GM19043 (cell line): Measurements from ENCODE around the gene MCEMP1.

Experiments used
- ATAC-seq: cut with Tn5 transposase; IDR thresholded peaks from one replicate; pipeline ENCODE4 v1.9.1; 2021; ENCODE audit warnings: low read depth; ENCODE audit not compliant: unreplicated experiment

Gene MCEMP1

DNA sequence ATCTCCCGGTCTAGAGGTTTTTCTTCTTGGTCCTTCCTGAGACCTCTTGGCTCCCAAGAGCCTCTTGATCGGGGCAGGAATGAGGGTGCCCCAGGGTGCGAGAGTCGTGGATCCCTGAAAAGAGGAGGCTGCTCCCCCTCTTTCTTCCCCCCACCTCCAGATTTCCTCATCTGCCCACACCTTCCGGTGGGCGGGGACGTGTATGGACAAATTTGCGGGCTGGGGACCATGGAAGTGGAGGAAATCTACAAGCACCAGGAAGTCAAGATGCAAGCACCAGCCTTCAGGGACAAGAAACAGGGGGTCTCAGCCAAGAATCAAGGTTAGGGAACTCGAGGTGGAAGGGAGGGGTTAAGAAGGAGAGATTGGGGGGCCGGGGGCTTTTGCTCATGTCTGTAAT, at the start of gene MCEMP1:
Gene MCEMP1, plus strand, starts transcription at position 237 of the 400 bp plus-strand sequence. Its CDS starts 31 bp downstream, at position 268.
- no peak for ATAC-seq

DNA sequence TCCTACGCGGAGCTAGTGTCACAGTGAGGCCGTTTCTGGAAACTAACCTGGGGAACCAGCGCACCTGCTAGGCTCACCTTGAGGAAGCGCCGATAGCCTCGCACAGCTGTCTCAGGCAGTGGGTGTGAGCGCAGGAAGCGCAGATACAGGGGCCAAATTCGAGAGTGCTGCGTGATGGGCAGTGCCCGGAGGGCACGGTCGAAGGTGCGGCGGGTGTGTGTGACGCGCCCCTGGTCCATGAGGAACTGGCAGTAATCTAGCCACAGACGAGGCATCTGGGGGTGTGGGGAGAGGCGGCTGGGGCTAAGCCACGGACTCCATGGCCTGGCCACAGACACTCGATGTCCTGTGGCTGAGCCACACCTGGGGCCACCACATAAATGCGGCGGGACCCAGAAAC, 49.7 kb upstream of the MCEMP1 start:
- ATAC-seq: no peak

GRCh38 chr19:7628589-7629311, 48.1 kb upstream of the MCEMP1 start:
- no peak for ATAC-seq

GRCh38 chr19:7629347-7630054, 47.4 kb upstream of the MCEMP1 start, which contains the start of the genes PET100 and XAB2:
TSS of gene PET100 (plus strand) at chr19:7629793. CDS start at chr19:7629834, 41 bp downstream.
TSS of gene XAB2 (minus strand) at chr19:7629545. CDS start at chr19:7629527, 18 bp downstream.
- peak; percentile 89 for ATAC-seq

DNA sequence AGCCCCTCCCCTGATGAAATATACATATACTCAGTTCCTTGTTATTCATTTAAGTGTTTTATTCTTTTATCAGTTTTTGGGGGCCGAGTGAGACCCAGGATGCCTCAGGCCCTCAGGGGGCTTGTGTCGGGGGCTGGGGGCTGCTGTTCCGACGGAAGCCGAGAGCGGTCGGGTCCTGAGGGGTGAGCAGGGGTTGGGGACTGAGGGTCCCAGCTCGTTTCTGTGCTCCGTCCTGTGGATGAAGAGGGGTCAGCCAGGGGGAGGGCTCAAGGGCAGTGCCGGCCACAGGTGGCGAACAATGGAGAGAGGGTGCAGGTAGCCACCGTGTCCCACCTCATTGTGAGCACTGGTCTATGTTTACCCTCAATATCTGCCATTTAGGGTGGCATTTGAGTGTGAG, 45.3 kb upstream of the MCEMP1 start:
- ATAC-seq: no peak

GRCh38 chr19:7632340-7633203, 44.3 kb upstream of the MCEMP1 start:
- ATAC-seq: no peak

DNA sequence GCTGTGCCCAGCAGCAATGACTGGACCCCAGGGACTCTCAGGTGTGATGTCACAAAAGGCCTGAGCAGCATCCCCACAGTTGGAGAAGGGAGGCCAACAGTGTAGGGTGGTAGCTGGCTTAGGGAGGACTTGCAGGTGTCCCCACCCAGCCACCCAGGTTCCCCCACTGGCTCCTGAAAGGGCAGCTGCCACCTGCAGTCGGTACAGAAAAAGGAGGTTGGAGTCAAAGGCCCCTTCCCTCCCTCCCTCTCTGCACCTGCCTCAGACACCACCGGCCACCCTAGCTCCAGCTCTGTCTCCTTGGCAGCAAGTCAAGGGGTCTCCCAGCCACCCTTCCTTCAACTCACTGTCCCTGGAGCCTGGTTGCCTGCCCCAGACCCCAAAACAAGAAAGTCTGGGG, 43.2 kb upstream of the MCEMP1 start, which contains the start of gene PCP2:
Gene PCP2, minus strand, starts transcription at position 22 of the 400 bp plus-strand sequence. CDS start 262 bp downstream, outside the sequence.
- no peak for ATAC-seq

- no peak for ATAC-seq
These were observed 41.2 kb upstream of the MCEMP1 start for GRCh38 chr19:7635670-7636069.

DNA sequence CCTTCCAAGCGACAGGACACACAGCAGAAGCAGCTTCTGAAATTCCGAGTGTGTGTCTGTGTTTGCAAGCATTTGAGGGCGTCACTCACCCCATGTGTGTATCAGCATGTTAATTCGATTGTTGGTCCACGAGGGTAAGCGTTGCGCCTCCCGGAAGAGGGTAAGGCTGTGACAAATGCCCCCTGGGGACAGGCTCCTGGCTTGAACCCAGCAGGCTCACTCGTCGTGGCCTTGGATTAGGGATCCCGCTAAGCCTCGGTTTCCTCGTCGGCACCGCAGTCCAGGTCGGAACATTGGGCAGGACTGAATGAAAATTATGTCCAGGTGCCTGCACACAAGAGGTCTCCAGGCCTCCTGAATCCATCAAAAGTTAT, 40.6 kb upstream of the MCEMP1 start:
- no peak for ATAC-seq

DNA sequence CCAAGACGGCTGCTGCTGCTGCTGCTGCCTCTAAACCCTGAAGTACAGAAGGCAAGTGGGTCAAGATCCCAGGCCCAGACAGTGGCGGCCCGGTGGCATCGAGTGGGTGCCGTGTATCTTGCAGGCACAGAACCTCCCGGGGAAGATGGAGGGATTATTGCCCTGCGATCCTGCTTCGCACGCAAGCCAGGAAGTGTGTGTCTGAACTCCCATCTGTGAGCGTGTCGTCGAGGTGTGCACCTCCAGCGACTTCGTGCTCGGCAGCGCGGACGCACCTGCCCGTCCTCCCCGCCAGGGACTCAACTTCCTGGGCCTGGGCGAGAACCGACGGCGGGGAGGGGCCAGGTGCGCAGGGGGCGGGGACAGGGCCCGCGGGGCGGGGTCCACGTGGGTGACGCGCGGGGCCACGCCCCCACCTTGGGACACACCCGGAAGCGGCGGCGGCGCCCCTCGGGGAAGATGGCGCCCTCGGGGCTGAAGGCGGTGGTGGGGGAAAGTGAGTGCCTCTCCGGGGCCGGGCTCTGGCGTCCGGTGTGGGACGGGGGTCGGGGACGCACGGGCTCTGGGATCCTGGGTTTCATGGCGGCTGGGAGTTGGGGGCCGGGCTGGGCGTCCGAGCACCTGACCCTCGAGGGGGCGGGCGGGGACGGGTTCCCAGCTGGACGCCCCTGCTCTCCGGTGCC, 40.1 kb upstream of the MCEMP1 start, which contains the start of gene STXBP2:
Gene STXBP2, plus strand, starts transcription at position 420 of the 683 bp plus-strand sequence. Its CDS starts 40 bp downstream, at position 460.
- peak; percentile 55 for ATAC-seq

DNA sequence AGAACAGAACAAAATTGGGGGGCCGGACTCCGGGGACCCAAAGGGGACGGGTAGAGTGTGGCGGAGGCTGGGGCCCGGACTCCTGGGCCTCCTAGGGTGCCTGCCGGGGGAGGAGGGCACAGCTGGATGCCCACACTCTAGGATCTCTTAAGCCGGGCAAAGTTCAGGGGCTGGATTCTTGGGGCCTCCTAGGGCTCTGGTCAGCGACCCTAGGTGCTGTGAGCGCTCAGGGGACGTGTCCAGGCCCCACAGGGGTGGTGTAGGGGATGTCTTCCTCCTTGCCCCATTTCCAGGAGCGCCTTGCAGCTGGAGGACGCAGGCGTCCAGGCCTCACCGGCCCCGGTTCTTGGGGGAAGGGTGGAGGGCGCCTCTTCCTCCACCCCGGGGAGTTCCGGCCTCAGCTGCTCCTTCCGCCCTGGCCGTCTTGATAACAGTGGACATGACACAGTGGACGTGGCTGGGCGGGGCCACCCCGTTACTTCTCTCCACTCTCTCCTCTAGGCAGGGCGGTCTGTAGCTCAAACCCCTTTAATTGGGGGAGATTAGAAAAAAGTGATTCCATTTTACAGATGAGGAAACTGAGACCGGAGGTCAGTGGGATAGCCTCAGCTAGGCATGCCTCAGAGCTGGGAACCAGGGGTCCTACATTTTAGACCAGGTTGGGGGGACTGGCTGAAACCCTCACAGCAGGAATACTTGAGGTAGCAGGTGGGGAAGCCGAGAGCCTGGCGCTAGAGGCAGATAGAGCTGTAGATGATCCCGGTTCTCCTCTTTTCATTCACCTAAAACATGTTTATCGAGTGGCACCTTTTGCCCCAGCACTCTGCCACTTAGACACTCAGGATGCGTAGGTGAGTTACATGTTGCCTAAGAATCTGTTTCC, 39.3 kb upstream of the MCEMP1 start:
- no peak for ATAC-seq

GRCh38 chr19:7638802-7639465, 38.0 kb upstream of the MCEMP1 start:
- ATAC-seq: no peak

GRCh38 chr19:7639863-7640348, 37.0 kb upstream of the MCEMP1 start:
- no peak for ATAC-seq

DNA sequence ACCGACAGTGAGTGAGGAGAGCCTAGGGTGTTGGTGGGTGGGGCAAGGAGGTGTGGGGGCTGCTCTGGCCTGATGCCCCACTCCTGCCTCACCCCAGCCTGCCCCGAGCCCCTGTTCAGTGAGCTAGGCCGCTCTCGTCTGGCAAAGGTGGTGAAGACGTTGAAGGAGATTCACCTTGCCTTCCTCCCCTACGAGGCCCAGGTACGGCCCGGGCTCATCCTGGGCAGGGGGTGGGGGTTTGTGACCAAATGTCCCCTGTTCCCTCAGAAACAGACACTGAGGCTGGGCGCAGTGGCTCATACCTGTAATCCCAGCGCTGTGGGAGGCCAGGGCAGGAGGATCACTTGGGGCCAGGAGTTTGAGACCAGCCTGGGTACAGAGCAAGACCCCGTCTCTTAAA, 36.1 kb upstream of the MCEMP1 start:
- no peak for ATAC-seq

- ATAC-seq: no peak
These were observed 35.3 kb upstream of the MCEMP1 start for GRCh38 chr19:7641290-7642276.

DNA sequence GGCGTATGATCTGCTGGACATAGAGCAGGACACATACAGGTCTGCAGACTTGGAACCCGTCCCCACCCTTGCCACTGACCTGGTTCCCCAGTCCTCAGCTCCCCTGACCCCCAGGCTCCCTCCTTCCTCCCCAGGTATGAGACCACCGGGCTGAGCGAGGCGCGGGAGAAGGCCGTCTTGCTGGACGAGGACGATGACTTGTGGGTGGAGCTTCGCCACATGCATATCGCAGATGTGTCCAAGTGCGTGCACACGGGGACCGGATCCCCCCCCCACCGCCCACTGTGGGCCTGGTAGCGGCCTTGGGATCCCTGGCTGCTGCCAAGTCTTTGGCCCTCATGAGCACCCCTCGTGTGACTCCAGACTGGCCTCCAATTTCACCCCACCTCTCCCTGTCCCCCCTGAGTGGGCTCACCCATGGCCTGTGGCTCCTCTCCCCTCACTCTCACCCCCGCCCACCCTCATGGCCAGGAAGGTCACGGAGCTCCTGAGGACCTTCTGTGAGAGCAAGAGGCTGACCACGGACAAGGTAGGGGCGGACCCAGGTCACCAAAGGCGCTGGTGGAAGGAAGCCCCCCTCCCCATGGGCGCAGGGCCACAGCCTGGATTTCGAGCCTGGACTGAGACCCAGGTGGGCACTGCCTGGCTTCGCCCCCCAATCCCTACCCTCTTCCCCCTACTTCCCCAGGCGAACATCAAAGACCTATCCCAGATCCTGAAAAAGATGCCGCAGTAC, 34.4 kb upstream of the MCEMP1 start:
- no peak for ATAC-seq

DNA sequence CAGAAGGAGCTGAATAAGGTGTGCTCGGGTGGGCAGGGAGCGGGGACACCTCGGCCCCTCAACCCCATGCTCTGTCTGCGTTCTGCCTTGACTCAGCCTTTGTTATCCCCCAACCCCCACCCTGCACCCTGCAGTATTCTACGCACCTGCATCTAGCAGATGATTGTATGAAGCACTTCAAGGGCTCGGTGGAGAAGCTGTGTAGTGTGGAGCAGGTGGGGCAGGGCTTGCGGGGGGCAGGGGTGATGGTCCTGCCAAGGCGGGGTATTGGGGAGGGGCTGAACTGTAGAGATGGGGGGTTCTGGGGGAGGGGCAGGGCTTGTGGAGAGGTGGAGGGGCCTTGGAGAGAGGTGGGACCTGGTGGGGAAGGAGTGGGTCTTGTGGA, 33.9 kb upstream of the MCEMP1 start:
- no peak for ATAC-seq
